Activated naive CD8-positive, alpha-beta T cell treated with anti-CD3 and anti-CD28 coated beads, Interleukin-2, amount 10 ng/mL, durations not matched to agents 7 days and 5 days (primary cell): ENCODE measurements around the gene STK32C. TPM values are rescaled to one million over a fixed set of nuclear protein-coding genes. Genes with fewer than 3 reads are reported as not detected.

Experiments used
- ATAC-seq: fragments of 150-1000 bp; cut with Tn5 transposase; one replicate; pipeline ENCODE4 v1.10.0; 2021; ENCODE audit warnings: low read depth, moderate library complexity
- POLR2A ChIA-PET: fragments of 350-600 bp; sonication (Branson Sonifier 250); formaldehyde crosslinking; loops from one replicate; lab custom pipeline; 2021; ENCODE audit warnings: antibody characterized with exemption; lab: Charles Lee
- DNase-seq: peaks from one replicate; pipeline ENCODE4 v3.0.0; 2021
- H3K27ac Mint-ChIP-seq: one replicate; pipeline ENCODE4 v1.8.0; 2022; ENCODE audit warnings: mild to moderate bottlenecking, mixed read lengths
- H3K27me3 Mint-ChIP-seq: one replicate; pipeline ENCODE4 v1.8.0; 2022; ENCODE audit warnings: mild to moderate bottlenecking, moderate library complexity, mixed read lengths
- H3K36me3 Mint-ChIP-seq: one replicate; pipeline ENCODE4 v1.8.0; 2021; ENCODE audit warnings: mild to moderate bottlenecking, mixed read lengths
- H3K4me1 Mint-ChIP-seq: one replicate; pipeline ENCODE4 v1.8.0; 2021; ENCODE audit warnings: mixed read lengths
- H3K4me3 Mint-ChIP-seq: one replicate; pipeline ENCODE4 v1.8.0; 2022; ENCODE audit warnings: mild to moderate bottlenecking, moderate library complexity, mixed read lengths
- H3K9me3 Mint-ChIP-seq: one replicate; pipeline ENCODE4 v1.8.0; 2021; ENCODE audit warnings: mixed read lengths
- total RNA-seq, 2 experiments: library from RNA; stranded (reverse); gene quantifications; one replicate each; pipeline ENCODE4 v1.2.3, GENCODE V29; 2021

Gene STK32C
- total RNA-seq, 2 experiments from 2014 or later, result 12.5 TPM

DNA sequence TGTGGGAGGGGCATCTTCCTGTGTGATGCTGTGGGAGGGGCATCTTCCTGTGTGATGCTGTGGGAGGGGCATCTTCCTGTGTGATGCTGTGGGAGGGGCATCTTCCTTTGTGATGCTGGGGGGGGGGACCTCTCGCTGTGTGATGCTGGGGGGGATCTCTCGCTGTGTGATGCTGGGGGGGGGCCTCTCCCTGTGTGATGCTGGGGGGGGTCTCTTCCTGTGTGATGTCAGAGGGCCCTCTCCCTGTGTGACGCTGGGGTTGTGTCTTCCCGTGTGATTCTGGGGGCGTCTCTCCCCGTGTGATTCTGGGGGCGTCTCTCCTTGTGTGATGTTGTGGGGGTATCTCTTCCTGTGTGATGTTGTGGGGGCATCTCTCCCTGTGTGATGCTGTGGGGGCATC, 148.9 kb downstream of the STK32C start:
- H3K4me3 Mint-ChIP-seq, result no peak overlapping the region
- H3K9me3 Mint-ChIP-seq, result no peaks in the 10 kb centered on the region
- no peak for ATAC-seq
- peak overlapping the region; percentile 79 for H3K27ac Mint-ChIP-seq
- DNase-seq, result no peak
- H3K36me3 Mint-ChIP-seq, result no peaks in the 10 kb centered on the region
- no peaks in the 10 kb centered on the region for H3K27me3 Mint-ChIP-seq
- peaks cover 14% of the 10 kb centered on the region for H3K4me1 Mint-ChIP-seq
- POLR2A ChIA-PET, result no interaction called here

GRCh38 chr10:132158122-132158741, 149.5 kb downstream of the STK32C start:
- no peaks in the 10 kb centered on the region for H3K9me3 Mint-ChIP-seq
- H3K36me3 Mint-ChIP-seq, result no peaks in the 10 kb centered on the region
- POLR2A ChIA-PET, result no interaction called here
- ATAC-seq, result peak; percentile 21
- H3K4me3 Mint-ChIP-seq, result no peak overlapping the region
- DNase-seq, result no peak
- peak overlapping the region; percentile 7 for H3K27ac Mint-ChIP-seq
- peaks cover 14% of the 10 kb centered on the region for H3K4me1 Mint-ChIP-seq
- H3K27me3 Mint-ChIP-seq, result no peaks in the 10 kb centered on the region

Other genes with a start within 250 kb of the STK32C start
- under 1 TPM; 0.17 to 0.28 TPM for gene JAKMIP3, start 242.0 kb downstream of the STK32C start, total RNA-seq
- 1 to 10 TPM; 5.2 to 8.5 TPM for gene DPYSL4, start 121.0 kb downstream of the STK32C start, total RNA-seq
- 1 to 10 TPM; 4.7 to 6.3 TPM for gene LRRC27, start 24.2 kb upstream of the STK32C start, total RNA-seq
- 10 to 100 TPM; 16.6 to 17.1 TPM for gene PWWP2B, start 89.2 kb upstream of the STK32C start, total RNA-seq
- gene INPP5A, start 229.8 kb upstream of the STK32C start, total RNA-seq, result 10 to 100 TPM; 14.1 to 15.7 TPM